ENCODE data around the gene MAP3K5.
"Not testable (repeated sequence)": the region's sequence is repeated elsewhere in the genome, so short reads cannot be mapped to it uniquely, and the experiment has no call there.

The MAP3K5 gene

GRCh38 chr6:136790411-136791295 is 1.6 kb downstream of the MAP3K5 start:
- H3K9me3 ChIP-seq, result no peaks in the 10 kb centered on the region
- H3K36me3 ChIP-seq, result no peaks in the 10 kb centered on the region
- intact Hi-C loops (cut with DNase I; ENCODE audit: low total_unique reads), result no loop called here
- H3K27me3 ChIP-seq, result no peaks in the 10 kb centered on the region
- TF ChIP-seq CTCF (IDR thresholded peaks at IDR 0.05), result no peak
- peak overlapping the region; percentile 96 to 98 for H3K27ac ChIP-seq
- H3K4me1 ChIP-seq, result peaks cover 0 to 53% (median 27%) of the 10 kb centered on the region in 4 donors
- H3K4me3 ChIP-seq, result peak overlapping the region; percentile 81 to 87
- no peak for DNase-seq

GRCh38 chr6:136789440-136789839 is 2.8 kb downstream of the MAP3K5 start:
- H3K9me3 ChIP-seq; intact Hi-C loops (cut with DNase I; ENCODE audit: low total_unique reads); H3K36me3 ChIP-seq; H3K27me3 ChIP-seq; DNase-seq: not testable (repeated sequence)
- Histone ChIP-seq H3K27ac (peak overlapping the region; percentile 96 to 98), H3K4me3 (peak overlapping the region; percentile 81 to 87), H3K4me1 (peaks cover 0 to 65% (median 38%) of the 10 kb centered on the region in 4 donors)

- peak overlapping the region; percentile 81 to 87 for H3K4me3 ChIP-seq
These were observed 4.0 kb downstream of the MAP3K5 start for GRCh38 chr6:136788069-136788902.

GRCh38 chr6:136787726-136788068 is 4.6 kb downstream of the MAP3K5 start:
- Histone ChIP-seq H3K4me1 (peaks cover 0 to 74% (median 38%) of the 10 kb centered on the region in 4 donors), H3K27me3 (no peaks in the 10 kb centered on the region), H3K9me3 (no peaks in the 10 kb centered on the region), H3K4me3 (peak overlapping the region; percentile 81 to 87), H3K36me3 (peaks cover 0 to 5% (median 0%) of the 10 kb centered on the region in 3 donors), H3K27ac (peak overlapping the region; percentile 51 to 98)
- intact Hi-C loops (cut with DNase I; ENCODE audit: low total_unique reads), result no loop called here
- TF ChIP-seq CTCF (IDR thresholded peaks at IDR 0.05), result no peak
- DNase-seq, result no peak

More at GRCh38 chr6:136788069-136788902, 4.0 kb downstream of the MAP3K5 start:
- DNase-seq, result no peak
- peak overlapping the region; percentile 96 to 98 for H3K27ac ChIP-seq
- no peaks in the 10 kb centered on the region for H3K9me3 ChIP-seq
- TF ChIP-seq CTCF (IDR thresholded peaks at IDR 0.05), result no peak
- intact Hi-C loops (cut with DNase I; ENCODE audit: low total_unique reads), result no loop called here
- H3K4me1 ChIP-seq, result peaks cover 0 to 71% (median 40%) of the 10 kb centered on the region in 4 donors
- H3K36me3 ChIP-seq, result peaks cover 0 to 5% (median 0%) of the 10 kb centered on the region in 3 donors
- H3K27me3 ChIP-seq, result no peaks in the 10 kb centered on the region

GRCh38 chr6:136786658-136787057 is 5.6 kb downstream of the MAP3K5 start:
- H3K27me3 ChIP-seq, result no peaks in the 10 kb centered on the region
- peak overlapping the region; percentile 51 to 98 for H3K27ac ChIP-seq
- DNase-seq, result no peak
- peaks cover 0 to 5% (median 0%) of the 10 kb centered on the region in 3 donors for H3K36me3 ChIP-seq
- no peak overlapping the region for H3K4me3 ChIP-seq
- TF ChIP-seq CTCF (IDR thresholded peaks at IDR 0.05), result no peak
- no peaks in the 10 kb centered on the region for H3K9me3 ChIP-seq
- H3K4me1 ChIP-seq, result peaks cover 0 to 84% (median 38%) of the 10 kb centered on the region in 4 donors
- intact Hi-C loops (cut with DNase I; ENCODE audit: low total_unique reads), result no loop called here
